ENCODE measurements around the gene STK17B. TPM values are rescaled to one million over a fixed set of nuclear protein-coding genes. Genes with fewer than 3 reads are reported as not detected.

Gene STK17B
- total and polyA plus RNA-seq, 2 of the 8 experiments (the other 6 are each of a cell fraction or from before 2014, with no cell fraction given): 1.8 to 10.5 TPM

DNA sequence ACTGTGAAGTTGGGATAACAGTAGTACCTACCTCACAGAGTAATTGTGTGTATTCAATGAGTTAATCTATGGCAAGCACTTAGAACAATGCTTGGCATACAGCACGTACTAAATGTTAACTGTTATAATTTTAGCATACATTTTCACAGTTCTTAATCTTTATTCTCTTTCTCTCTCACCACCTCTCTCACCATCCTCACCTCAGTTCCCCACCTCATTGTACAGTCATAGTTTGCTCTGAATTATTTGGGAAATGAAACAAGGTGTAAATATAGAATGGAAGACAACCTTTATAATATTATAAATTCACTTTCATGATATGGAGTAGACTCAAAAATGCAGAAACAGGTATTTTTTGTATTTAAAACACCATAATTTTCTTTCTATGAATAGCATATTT is 62.8 kb downstream of the STK17B start:
- no peak overlapping the region for H4K5ac ChIP-seq (ENCODE audit: insufficient read length, low read depth, low read length)
- no peak overlapping the region for H3K18ac ChIP-seq (ENCODE audit: extremely low read depth, low read length)
- H3K79me1 ChIP-seq (ENCODE audit: low read depth, low read length): no peaks in the 10 kb centered on the region
- no peaks in the 10 kb centered on the region for H4K20me1 ChIP-seq (replicated peaks in 1 of 2; ENCODE audit: control insufficient read depth in 1 of 2, insufficient read depth in 2 of 2, low read length in 2 of 2)
- no peak overlapping the region for H2BK120ac ChIP-seq (replicated peaks; ENCODE audit: low read depth, low read length)
- no peak overlapping the region for H2BK15ac ChIP-seq (ENCODE audit: low read length)
- H3K27me3 ChIP-seq (replicated peaks in 1 of 4; ENCODE audit: control insufficient read depth in 3 of 4, extremely low read depth in 1 of 4, insufficient read depth in 3 of 4, low read length in 3 of 4): no peaks in the 10 kb centered on the region
- ChIA-PET POLR2A (ENCODE audit: partially characterized antibody) (interaction anchor here (1.4 kb wide), 1 partner anchor 10 kb away, joined by 5 read pairs; no protein-coding TSS in a partner anchor), CTCF (ENCODE audit: partially characterized antibody) (interaction anchor here (0.9 to 1.7 kb wide), 3 partner anchors 25 to 227 kb away, joined by 3 to 11 read pairs (median 3); no protein-coding TSS in a partner anchor)
- H3K14ac ChIP-seq (ENCODE audit: insufficient read length): no peak overlapping the region
- no peak overlapping the region for H4K8ac ChIP-seq (ENCODE audit: extremely low read depth, insufficient read depth, low read length)
- no peak overlapping the region for H2BK20ac ChIP-seq (ENCODE audit: low read length)
- H3K4ac ChIP-seq (replicated peaks; ENCODE audit: insufficient read length, low read depth, low read length): no peak overlapping the region
- no peak overlapping the region for H3K27ac ChIP-seq (ENCODE audit: low read depth, low read length)
- no peaks in the 10 kb centered on the region for H3K23me2 ChIP-seq (ENCODE audit: low read depth, low read length)
- TF ChIP-seq SP2 (IDR thresholded peaks at IDR 0.05; ENCODE audit: low read length) (no peak), SIN3A (conservative IDR thresholded peaks at IDR 0.05 in 1 of 2, IDR thresholded peaks at IDR 0.05 in 1 of 2; ENCODE audit: low read depth in 1 of 2, low read length in 2 of 2) (no peak), SIRT6 (IDR thresholded peaks at IDR 0.05; ENCODE audit: low read length) (no peak)
- H2AK5ac ChIP-seq (ENCODE audit: low read depth, low read length): no peak overlapping the region
- H3K9me3 ChIP-seq (ENCODE audit: insufficient read depth in 2 of 2, low read depth in 1 of 2, low read length in 1 of 2): no peaks in the 10 kb centered on the region; a peak in 1 of 4 replicates
- H3K36me3 ChIP-seq (ENCODE audit: control insufficient read depth in 2 of 4, insufficient read depth in 4 of 4, low read length in 3 of 4): no peaks in the 10 kb centered on the region
- no peak overlapping the region for H3K56ac ChIP-seq (replicated peaks; ENCODE audit: insufficient read length, low read depth, low read length)
- FAIRE-seq: no peak
- no peaks in the 10 kb centered on the region for H3K79me2 ChIP-seq (ENCODE audit: control insufficient read depth in 1 of 2, insufficient read depth in 2 of 2, low read length in 2 of 2)
- WGBS, 2 experiments (ENCODE audit: extremely low coverage in 1 of 2, insufficient coverage in 1 of 2, insufficient read length in 1 of 2, insufficient replicate concordance in 2 of 2, low coverage in 1 of 2, low lambda C conversion rate in 2 of 2, missing lambda C conversion rate in 1 of 2): 85% methylated on average over 1 of the region's 1 CpG; no CpG with 5 or more reads in 1 of the 2 experiments
- H3K4me3 ChIP-seq (ENCODE audit: extremely low read depth in 1 of 4, insufficient read depth in 2 of 4, low read depth in 3 of 4, low read length in 4 of 4): no peak overlapping the region
- no peak for DNase-seq (ENCODE audit: low read depth in 1 of 2, low spot score in 2 of 2)
- no peak overlapping the region for H3K9ac ChIP-seq (replicated peaks in 1 of 4; ENCODE audit: extremely low read depth in 1 of 4, low read depth in 3 of 4, low read length in 3 of 4)
- H3K4me1 ChIP-seq (replicated peaks in 1 of 4; ENCODE audit: control insufficient read depth in 3 of 4, insufficient read depth in 4 of 4, low read length in 3 of 4): peaks cover 0 to 11% (median 8%) of the 10 kb centered on the region in 4 experiments; a peak in 6 of 7 replicates
- no peak overlapping the region for H3K23ac ChIP-seq (ENCODE audit: insufficient read length)
- H2BK12ac ChIP-seq (ENCODE audit: low read depth, low read length): no peak overlapping the region
- H2AFZ ChIP-seq (ENCODE audit: low read length): no peak overlapping the region
- no peak overlapping the region for H3K4me2 ChIP-seq (ENCODE audit: insufficient read depth in 1 of 2, low read depth in 2 of 2, low read length in 2 of 2)
- no peak overlapping the region for H4K91ac ChIP-seq (replicated peaks; ENCODE audit: insufficient read length, low read length)
- H2BK5ac ChIP-seq (ENCODE audit: low read depth, low read length): no peak overlapping the region

Measured in H1 (cell line).